Cardiac muscle cell (in vitro differentiated cells and primary cell): ENCODE data around the gene BAMBI. TPM values are rescaled to one million over a fixed set of nuclear protein-coding genes. Genes with fewer than 3 reads are reported as not detected.

Experiments used
- DNase-seq, 2 donors: peaks; one replicate each; pipeline versions ENCODE4 v3.0.0 to v3.0.0-alpha.2; 2010 to 2017; ENCODE audit warnings: low read depth in 1 of 2, low spot score in 1 of 2
- H3K27ac ChIP-seq: fragments of 200-600 bp; sonication (generic); 2 replicates; pipeline ENCODE4 v1.5.1; 2016
- H3K27me3 ChIP-seq: fragments of 200-600 bp; sonication (generic); 2 replicates; pipeline ENCODE4 v1.6.0; 2016; ENCODE audit warnings: control low read depth
- H3K36me3 ChIP-seq: fragments of 200-600 bp; sonication (generic); 2 replicates; pipeline ENCODE4 v1.5.1; 2016; ENCODE audit warnings: control low read depth
- H3K4me1 ChIP-seq: fragments of 200-600 bp; sonication (generic); 2 replicates; pipeline ENCODE4 v1.8.1; 2017; ENCODE audit warnings: low read depth, mild to moderate bottlenecking, mixed run types
- H3K4me3 ChIP-seq: fragments of 200-600 bp; sonication (generic); 2 replicates; pipeline ENCODE4 v1.5.1; 2016; ENCODE audit warnings: mild to moderate bottlenecking
- H3K9me3 ChIP-seq: fragments of 200-600 bp; sonication (generic); 2 replicates; pipeline ENCODE4 v1.5.1; 2017; ENCODE audit warnings: low read depth, mild to moderate bottlenecking, control low read depth
- CTCF ChIP-seq: IDR thresholded peaks from 2 replicates; pipeline ENCODE4 v1.5.1; 2012; ENCODE audit warnings: low read depth, mild to moderate bottlenecking, low read length
- polyA plus RNA-seq: library from polyadenylated mRNA; unstranded; fragments of >200 nt; fragmentation: Nextera tagmentation; extraction: Ambion mirVana; gene quantifications from 2 replicates; pipeline ENCODE4 v1.2.1, GENCODE V29; 2016
- total RNA-seq: library from RNA; depleted of rRNA; stranded (reverse); fragments of >200 nt; gene quantifications from 2 replicates; pipeline ENCODE4 v1.2.3, GENCODE V29; 2016

The BAMBI gene
- total and polyA plus RNA-seq, 2 experiments from 2014 or later, result 651 to 1,076 TPM

GRCh38 chr10:28684986-28685580 is 7.8 kb downstream of the BAMBI start:
- no peaks in the 10 kb centered on the region for H3K9me3 ChIP-seq
- no peak overlapping the region for H3K4me3 ChIP-seq
- peaks cover 36% of the 10 kb centered on the region for H3K36me3 ChIP-seq
- TF ChIP-seq CTCF, result no peak
- peak overlapping the region; percentile 99 for H3K27ac ChIP-seq
- no peaks in the 10 kb centered on the region for H3K27me3 ChIP-seq
- peaks cover 39% of the 10 kb centered on the region for H3K4me1 ChIP-seq
- no peak for DNase-seq

- H3K27me3 ChIP-seq, result no peaks in the 10 kb centered on the region
- peaks cover 30% of the 10 kb centered on the region for H3K36me3 ChIP-seq
- no peak for DNase-seq
- H3K4me3 ChIP-seq, result no peak overlapping the region
- H3K4me1 ChIP-seq, result peaks cover 39% of the 10 kb centered on the region
- TF ChIP-seq CTCF, result no peak
- H3K9me3 ChIP-seq, result no peaks in the 10 kb centered on the region
- peak overlapping the region; percentile 99 for H3K27ac ChIP-seq
These were observed 8.4 kb downstream of the BAMBI start for GRCh38 chr10:28685717-28686116.

GRCh38 chr10:28686835-28687682 is 9.7 kb downstream of the BAMBI start:
- DNase-seq, result peak in 1 of 2 donors; percentile 57
- H3K4me3 ChIP-seq, result no peak overlapping the region
- no peaks in the 10 kb centered on the region for H3K27me3 ChIP-seq
- no peaks in the 10 kb centered on the region for H3K9me3 ChIP-seq
- peak overlapping the region; percentile 99 for H3K27ac ChIP-seq
- peaks cover 39% of the 10 kb centered on the region for H3K4me1 ChIP-seq
- H3K36me3 ChIP-seq, result peaks cover 16% of the 10 kb centered on the region
- no peak for TF ChIP-seq CTCF

GRCh38 chr10:28687683-28688001 is 10.3 kb downstream of the BAMBI start:
- Histone ChIP-seq H3K4me3 (no peak overlapping the region), H3K27ac (peak overlapping the region; percentile 99), H3K4me1 (peaks cover 38% of the 10 kb centered on the region), H3K9me3 (no peaks in the 10 kb centered on the region), H3K36me3 (peaks cover 10% of the 10 kb centered on the region), H3K27me3 (no peaks in the 10 kb centered on the region)
- no peak for TF ChIP-seq CTCF
- no peak for DNase-seq

GRCh38 chr10:28690545-28690944 is 13.2 kb downstream of the BAMBI start:
- DNase-seq, result no peak
- TF ChIP-seq CTCF, result no peak
- Histone ChIP-seq H3K27me3 (no peaks in the 10 kb centered on the region), H3K36me3 (no peaks in the 10 kb centered on the region), H3K27ac (peak overlapping the region; percentile 12), H3K9me3 (no peaks in the 10 kb centered on the region), H3K4me3 (no peak overlapping the region), H3K4me1 (peaks cover 18% of the 10 kb centered on the region)
